Activated CD4-positive, alpha-beta T cell treated with anti-CD3 and anti-CD28 coated beads, Interleukin-2, amount 50 U/mL, for 24 hours (primary cell): ENCODE results near the gene TMA16.
"Not testable (repeated sequence)": the region's sequence is repeated elsewhere in the genome, so short reads cannot be mapped to it uniquely, and the experiment has no call there.

Source experiments
- DNase-seq, 2 donors: peaks; one replicate each; pipeline ENCODE4 v3.0.0-alpha.2; 2020; ENCODE audit warnings: low read depth in 1 of 2, low spot score in 1 of 2

Gene TMA16

DNA sequence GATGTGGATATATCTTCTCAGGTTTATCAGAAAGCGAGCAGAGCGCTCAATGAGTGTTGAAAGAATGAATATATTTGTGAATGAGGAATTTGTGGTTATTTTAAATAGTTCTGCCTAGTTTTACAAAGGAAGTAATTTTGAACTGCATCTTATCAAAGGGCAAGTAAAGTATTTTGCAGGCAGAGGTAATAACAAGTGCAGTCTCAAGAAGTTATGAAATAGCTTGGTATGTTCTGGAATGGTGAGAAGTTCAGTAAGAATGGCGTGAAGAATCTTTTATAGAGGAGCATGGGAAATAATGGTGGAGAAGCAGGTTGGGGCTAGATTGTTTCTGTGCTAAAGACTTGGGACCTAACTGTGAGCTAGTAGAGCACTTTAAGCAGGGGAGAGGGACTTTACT lies 10.9 kb downstream of the TMA16 start:
- no peak for DNase-seq

DNA sequence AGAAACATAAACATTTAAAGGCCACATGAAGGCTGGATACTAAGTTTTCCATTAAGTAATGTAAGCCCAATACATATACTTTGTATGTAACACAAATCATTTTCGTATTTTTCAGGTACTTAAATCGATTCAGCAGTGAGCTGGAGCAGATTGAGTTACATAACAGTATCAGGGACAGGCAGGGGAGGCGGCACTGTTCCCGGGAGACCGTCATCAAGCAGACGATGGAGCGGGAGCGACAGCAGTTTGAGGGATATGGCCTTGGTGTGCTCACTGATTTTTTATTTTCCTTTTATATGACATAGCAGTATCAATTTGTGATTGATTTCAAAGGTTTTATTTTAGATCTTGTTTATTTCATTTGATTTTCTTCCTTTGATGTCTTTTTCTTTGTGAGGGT lies 20.7 kb downstream of the TMA16 start:
- no peak for DNase-seq

- no peak for DNase-seq
Observed at GRCh38 chr4:163523791-163524365, 29.4 kb downstream of the TMA16 start.

GRCh38 chr4:163525982-163526381 lies 31.5 kb downstream of the TMA16 start:
- DNase-seq, result no peak

DNA sequence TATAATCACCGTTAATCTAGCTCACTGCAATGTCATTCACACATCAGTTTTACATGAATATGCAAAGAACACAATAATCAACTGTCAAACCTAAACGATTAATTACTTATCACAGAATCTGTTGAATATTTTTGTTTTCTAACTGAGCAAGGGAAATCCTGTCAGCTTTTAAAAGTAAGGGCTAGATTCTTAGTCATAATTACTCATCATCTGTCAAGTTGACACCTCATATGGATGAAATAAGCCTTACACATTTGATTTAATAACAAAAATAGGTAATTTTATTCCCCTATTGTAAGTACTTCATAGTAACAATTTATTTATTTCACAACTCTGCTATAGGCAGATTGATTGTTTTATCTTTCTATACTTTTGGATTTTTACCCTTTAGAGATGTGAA lies 32.7 kb downstream of the TMA16 start:
- DNase-seq, result no peak

GRCh38 chr4:163528653-163529052 lies 34.2 kb downstream of the TMA16 start:
- DNase-seq, result no peak

DNA sequence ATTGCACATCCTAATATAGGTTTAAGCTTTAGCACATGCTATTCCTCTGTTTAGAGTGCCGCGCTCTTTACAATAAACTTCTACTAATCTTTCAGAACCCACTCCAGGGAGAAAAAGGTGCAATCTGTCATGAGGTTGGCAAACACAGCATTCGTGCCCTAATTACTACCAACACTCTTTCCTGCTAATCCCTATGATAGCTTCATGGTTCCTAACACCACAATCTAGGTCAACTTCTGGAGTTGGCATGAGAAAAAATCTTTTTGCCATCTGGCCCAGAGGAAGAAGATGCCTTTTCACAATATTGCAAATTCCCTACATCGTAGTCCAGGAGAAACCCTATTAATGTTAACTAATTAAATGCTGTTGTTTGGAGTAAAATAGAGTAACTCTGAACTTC lies 39.6 kb downstream of the TMA16 start:
- no peak for DNase-seq

DNA sequence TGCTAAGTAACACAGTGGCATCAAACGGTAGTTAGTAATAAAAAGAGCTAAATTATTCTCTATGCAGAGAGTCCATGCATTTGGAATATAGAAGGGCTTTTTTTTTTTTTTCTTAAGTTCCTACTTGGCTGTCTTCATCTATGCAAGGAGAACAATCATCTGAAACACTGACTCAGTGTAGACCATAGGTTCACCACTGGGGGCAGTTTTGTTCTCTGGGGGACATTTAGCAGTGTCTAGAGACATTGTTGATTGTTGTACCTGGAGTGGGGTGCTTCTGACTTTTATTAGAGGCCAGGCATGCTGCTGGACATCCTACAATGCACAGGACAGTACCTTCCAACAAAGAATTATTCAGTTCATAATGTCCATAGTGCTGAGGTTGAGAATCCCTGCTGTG lies 41.2 kb downstream of the TMA16 start:
- no peak for DNase-seq

DNA sequence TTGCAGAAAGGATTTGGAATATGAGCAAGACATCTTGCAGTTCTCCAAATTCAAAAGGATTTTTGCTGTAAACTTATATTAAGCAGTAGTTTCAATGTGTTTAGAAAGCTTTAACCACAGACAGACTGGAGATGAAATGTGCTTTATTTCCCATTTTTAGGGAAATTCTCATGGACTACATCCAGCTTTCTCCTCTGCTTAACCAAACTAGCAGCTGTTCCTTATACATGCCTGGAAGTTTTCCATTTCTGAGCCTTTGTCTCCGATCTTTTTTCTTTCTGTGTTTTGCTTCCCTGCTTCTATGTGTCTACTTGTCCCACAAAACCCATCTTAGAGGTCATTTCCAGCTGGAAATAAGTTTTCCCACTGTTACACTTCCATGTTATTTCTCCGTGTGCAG lies 41.6 kb downstream of the TMA16 start:
- DNase-seq, result no peak

GRCh38 chr4:163537114-163537513 lies 42.6 kb downstream of the TMA16 start:
- DNase-seq, result no peak

GRCh38 chr4:163538820-163539219 lies 44.3 kb downstream of the TMA16 start:
- DNase-seq, result not testable (repeated sequence)

DNA sequence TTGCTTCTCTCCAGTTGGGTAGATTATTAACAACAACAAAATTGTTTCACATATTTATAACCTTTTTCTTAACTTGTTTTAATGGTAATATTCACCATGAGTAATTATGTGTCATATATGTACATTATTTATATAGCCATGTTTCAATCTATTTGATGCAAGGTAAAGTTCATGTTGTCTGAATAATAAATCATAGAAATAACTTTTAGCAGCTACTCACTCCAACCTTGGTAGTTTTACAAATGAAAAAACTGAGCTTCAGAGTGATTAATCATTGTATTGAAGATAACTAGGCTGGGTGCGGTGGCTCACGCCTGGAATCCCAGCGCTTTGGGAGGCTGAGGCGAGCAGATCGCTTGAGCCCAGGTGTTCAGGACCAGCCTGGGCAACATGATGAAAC lies 46.0 kb downstream of the TMA16 start:
- DNase-seq, result no peak

- no peak for DNase-seq
Observed at GRCh38 chr4:163540977-163541376, 46.5 kb downstream of the TMA16 start.

DNA sequence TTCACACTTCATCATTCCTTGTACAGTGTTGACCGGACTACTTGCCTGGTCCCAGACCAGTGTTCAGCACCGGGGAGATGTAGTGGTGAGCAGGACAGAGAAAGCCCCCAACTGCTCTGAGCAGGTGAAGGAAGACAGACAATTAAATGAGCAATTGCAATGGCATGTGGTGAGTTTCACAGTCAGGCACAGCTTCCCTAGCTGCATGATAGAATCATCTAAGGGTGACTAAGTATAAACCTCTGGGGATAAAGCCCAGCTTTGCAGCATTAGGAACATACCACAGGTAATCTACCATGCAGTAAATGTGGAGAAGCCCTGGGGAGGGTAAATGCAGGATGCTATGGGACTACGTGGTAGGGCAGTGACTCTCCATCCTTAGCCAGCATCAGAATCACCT lies 47.8 kb downstream of the TMA16 start:
- no peak for DNase-seq

DNA sequence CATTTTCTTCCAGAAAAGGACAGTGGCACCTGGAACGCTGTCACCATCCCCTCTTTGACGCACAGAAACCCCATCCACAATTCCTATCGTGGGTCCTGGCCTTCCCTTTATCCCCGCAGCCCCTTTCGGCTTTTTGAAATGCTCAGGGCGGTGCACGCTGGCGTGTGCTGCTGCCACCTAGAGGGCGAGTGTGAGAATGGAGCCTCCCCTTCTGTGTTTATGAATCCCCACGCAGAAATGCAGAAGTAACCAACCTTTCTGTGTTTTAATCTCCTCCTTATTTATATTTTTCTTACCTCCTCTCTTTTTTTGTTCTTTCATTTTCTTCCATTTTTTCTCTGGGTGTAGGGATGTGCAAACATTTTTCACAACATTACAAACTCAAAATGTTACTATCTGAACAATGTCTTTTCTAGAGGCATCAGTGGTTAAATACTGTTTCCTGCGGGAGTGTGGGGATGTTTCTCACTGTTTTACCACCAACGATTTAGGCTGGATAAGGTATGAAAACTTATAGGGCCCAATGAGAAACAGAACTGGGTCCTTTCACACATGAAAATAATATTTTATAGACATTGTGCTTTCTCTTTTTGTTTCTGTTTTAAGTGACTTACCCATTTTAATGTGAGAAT lies 50.0 kb downstream of the TMA16 start:
- peak; percentile 21 to 35 for DNase-seq

DNA sequence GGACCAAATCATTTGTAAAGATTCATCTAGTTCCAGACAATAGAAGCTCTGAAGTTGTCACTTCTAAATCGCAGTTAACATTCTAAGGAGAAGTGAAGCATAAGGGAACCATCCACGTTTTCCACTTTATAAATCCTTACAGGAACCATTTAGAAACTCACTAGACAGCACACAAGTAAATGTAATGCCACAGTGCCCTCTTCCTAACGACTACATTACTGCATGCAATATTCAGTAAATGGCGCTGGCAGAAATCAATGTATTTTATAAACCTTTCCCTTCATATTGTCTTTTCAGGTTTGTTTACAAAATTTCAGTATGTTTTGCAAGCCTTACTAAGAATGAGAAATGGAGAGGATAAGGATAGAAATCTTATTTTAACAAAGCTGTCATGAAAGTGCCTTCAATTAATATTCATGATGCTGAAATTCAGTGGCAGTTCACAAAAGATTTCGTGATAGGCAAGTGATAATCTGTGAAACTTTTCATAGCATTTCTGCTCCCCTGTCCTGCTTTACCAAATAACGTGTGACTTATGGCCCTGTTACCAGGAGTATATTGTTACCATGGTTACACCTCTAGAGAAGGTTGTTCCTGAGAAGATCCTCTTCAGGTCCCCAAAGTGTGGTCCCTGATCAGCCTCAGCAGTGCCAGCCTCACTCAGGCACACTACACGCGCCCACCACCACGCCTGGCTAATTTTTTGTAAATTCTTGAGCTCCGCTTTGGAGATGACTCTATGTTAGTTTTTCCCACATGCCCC lies 54.2 kb downstream of the TMA16 start:
- peak in 1 of 2 donors; percentile 9 for DNase-seq

DNA sequence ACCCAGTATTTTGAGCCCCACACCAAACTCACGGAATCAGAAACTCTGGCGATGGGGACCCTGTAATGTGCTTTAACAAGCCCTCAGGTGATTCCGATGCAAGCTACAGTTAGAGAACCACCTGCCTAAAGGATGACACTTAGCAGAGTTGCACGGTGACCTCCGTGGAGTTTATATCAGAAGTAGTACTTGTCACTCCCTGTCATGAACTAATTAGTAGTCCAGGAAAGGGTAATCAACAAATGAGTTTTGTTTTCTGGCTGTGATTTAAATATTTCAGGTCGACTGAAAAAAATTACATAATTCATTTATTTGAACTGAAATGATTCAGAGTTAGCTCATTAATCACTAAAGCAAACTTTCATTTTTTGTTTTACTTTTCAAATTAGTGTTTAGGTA lies 56.4 kb downstream of the TMA16 start:
- DNase-seq, result no peak

DNA sequence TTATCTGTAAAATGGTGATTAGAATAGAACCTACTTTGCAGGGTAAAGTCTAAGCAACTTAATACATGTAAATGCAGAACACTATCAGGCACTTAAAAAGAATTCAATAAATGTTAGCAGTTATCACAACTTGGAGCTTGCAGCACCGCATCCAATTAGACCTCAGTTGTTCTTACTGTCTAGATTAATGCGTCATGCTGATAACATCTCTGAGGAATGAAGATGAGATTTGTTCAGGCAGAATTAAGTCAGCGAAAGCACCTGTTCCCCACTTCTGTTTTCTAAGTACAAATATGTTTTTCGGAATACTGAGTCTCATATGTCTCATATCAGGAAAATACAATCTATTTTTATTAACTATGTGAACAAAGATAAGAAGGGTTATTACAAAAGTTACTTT lies 58.7 kb downstream of the TMA16 start:
- DNase-seq, result no peak

DNA sequence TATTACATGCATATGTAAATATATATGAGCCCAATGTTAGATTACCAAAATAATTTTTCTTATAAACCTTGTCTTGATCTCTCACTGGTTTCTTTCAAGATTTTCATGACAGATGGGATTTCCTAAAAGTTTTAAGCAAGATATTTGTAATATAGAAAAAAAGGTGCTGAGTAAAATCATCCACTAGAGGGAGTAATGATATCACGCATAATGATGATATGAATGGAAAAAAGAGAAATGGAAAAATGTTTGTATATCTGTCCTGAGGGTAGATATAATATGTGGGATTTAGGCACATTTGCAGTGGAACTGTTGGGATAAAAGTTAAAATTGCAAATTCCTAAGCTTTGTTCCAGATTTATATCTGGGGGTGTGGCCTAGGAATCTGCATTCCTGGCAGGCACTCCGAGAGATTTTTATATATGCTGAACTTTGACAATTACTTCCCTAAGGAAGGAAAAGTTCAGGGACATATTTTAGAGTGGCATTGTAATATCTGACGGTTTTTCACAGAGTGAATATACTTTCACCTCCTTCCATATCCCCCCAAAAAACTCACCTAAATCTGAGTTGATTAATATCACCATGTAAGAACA lies 60.5 kb downstream of the TMA16 start:
- no peak for DNase-seq

DNA sequence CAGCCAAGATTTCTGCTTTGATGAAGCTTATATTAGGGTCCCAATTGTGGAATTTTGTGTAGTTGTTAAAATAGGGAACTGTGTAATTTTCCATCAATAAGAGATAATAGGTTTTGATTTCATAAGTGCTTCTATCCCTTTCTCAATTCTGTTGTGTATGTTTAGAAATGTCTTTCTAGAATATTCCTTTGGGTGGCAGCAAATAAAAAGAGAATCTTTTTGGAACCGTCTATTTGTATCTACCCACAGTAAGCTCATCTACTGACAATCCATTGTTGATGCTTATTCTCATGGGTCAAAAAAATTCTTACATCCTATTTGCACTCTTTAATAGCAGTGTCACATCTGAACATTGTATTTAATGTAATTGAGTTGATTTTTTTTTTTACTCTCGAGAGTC lies 61.7 kb downstream of the TMA16 start:
- no peak for DNase-seq

DNA sequence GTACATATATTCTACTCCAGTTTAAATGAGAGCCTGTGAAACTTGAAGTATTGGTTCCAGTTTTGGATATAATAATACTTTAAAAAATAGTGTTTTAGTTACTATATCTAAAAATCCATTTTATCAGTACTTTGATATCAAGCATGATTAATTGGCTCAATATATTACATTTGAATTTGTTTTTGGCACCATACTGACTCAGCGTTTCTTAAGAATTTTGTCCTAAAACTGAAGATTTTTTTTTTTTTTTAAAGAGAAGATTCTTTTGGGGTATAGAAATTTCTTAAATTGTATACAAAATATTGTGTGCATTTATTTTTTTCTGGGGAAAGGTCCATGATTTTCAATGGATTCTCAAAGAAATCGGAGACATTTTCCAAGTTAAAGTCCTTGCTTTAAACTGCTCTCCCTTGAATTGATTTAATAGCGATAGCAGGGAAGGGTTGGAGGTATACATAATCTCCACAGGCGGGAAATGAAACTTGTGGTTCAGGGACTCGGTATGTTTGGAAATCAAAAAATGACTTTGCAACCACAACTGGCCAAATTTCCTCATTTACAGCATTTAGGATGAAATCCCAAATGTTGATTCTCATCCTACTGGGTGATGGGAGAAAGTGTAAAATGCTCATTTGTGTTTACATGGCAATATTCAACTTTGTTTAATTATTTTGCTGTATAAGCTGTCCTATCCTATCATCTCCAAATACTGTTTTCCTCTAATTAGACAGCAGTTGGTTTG lies 62.3 kb downstream of the TMA16 start:
- no peak for DNase-seq
